AG08395 (cell line): ENCODE data around the gene TMEM175.

Source experiments
- DNase-seq: peaks from one replicate; pipeline ENCODE4 v3.0.0; 2012; ENCODE audit warnings: mixed read lengths, low spot score

Gene TMEM175

GRCh38 chr4:946517-947471 is 14.5 kb downstream of the TMEM175 start:
- DNase-seq: no peak

GRCh38 chr4:947491-947971 is 15.3 kb downstream of the TMEM175 start:
- no peak for DNase-seq

GRCh38 chr4:948101-948935 is 16.1 kb downstream of the TMEM175 start:
- DNase-seq: no peak

GRCh38 chr4:948936-949300 is 16.7 kb downstream of the TMEM175 start:
- DNase-seq: no peak

- no peak for DNase-seq
These were observed 17.4 kb downstream of the TMEM175 start for GRCh38 chr4:949656-950055.

GRCh38 chr4:950136-951020 is 18.1 kb downstream of the TMEM175 start:
- no peak for DNase-seq

GRCh38 chr4:951186-951585 is 18.9 kb downstream of the TMEM175 start:
- no peak for DNase-seq

GRCh38 chr4:951594-952468 is 19.6 kb downstream of the TMEM175 start:
- no peak for DNase-seq

GRCh38 chr4:952881-953573 is 20.8 kb downstream of the TMEM175 start:
- DNase-seq: no peak

- no peak for DNase-seq
These were observed 21.3 kb downstream of the TMEM175 start for GRCh38 chr4:953574-953915.

- DNase-seq: no peak
These were observed 22.2 kb downstream of the TMEM175 start for GRCh38 chr4:954211-955020.

GRCh38 chr4:955161-955921 is 23.1 kb downstream of the TMEM175 start:
- no peak for DNase-seq

GRCh38 chr4:955931-956381 is 23.7 kb downstream of the TMEM175 start:
- no peak for DNase-seq

- no peak for DNase-seq
These were observed 24.4 kb downstream of the TMEM175 start for GRCh38 chr4:956531-957230.

GRCh38 chr4:957231-957580 is 24.9 kb downstream of the TMEM175 start:
- DNase-seq: no peak

- DNase-seq: no peak
These were observed 25.5 kb downstream of the TMEM175 start for GRCh38 chr4:957581-958313.

GRCh38 chr4:958314-958665 is 26.0 kb downstream of the TMEM175 start:
- DNase-seq: no peak
